ENCODE data around the gene IGF2BP1. TPM values are rescaled to one million over a fixed set of nuclear protein-coding genes. Genes with fewer than 3 reads are reported as not detected.

Gene IGF2BP1
- total RNA-seq, 4 donors from 2014 or later = not detected

DNA sequence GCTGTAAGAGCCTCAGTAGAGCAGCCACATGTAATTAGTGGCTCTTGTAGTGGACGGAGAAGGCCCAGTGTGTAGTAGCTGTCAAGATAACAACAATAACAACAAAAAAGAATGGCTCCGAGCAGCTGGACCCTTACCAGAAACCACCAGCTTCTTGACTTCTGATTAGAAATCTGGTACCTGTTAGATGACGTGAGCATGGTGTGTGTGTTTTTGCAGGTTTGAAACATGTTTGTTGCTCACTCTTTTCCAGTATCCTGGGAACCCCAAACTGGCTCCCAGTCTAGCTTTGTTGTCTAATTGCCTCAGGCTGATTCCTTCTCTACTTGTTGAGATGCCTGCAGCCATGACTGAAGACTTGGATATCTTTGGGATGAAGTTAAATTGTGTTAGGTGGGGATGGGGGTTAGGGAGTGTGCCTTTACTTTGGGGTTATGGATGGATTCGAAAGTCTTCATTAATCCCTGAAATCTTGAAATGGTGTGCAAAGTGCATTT is 21.0 kb downstream of the IGF2BP1 start:
- Histone ChIP-seq H3K4me3 (no peak overlapping the region), H3K9me3 (no peaks in the 10 kb centered on the region), H3K27ac (no peak overlapping the region), H3K4me1 (peaks cover 18% of the 10 kb centered on the region), H3K27me3 (peaks cover 53% of the 10 kb centered on the region), H3K36me3 (no peaks in the 10 kb centered on the region)
- DNase-seq (ENCODE audit: low spot score in 2 of 2) = peak in 1 of 2 donors; percentile 3
- 85% methylated on average over 4 of the region's 4 CpGs for WGBS
- TF ChIP-seq POLR2AphosphoS5 (IDR thresholded peaks at IDR 0.05) = no peak
- no peak for TF ChIP-seq POLR2A (IDR thresholded peaks at IDR 0.05)
- no peak for TF ChIP-seq EP300 (IDR thresholded peaks at IDR 0.05)
- TF ChIP-seq, protein P1, sequence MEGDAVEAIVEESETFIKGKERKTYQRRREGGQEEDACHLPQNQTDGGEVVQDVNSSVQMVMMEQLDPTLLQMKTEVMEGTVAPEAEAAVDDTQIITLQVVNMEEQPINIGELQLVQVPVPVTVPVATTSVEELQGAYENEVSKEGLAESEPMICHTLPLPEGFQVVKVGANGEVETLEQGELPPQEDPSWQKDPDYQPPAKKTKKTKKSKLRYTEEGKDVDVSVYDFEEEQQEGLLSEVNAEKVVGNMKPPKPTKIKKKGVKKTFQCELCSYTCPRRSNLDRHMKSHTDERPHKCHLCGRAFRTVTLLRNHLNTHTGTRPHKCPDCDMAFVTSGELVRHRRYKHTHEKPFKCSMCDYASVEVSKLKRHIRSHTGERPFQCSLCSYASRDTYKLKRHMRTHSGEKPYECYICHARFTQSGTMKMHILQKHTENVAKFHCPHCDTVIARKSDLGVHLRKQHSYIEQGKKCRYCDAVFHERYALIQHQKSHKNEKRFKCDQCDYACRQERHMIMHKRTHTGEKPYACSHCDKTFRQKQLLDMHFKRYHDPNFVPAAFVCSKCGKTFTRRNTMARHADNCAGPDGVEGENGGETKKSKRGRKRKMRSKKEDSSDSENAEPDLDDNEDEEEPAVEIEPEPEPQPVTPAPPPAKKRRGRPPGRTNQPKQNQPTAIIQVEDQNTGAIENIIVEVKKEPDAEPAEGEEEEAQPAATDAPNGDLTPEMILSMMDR (IDR thresholded peaks at IDR 0.05) = no peak

DNA sequence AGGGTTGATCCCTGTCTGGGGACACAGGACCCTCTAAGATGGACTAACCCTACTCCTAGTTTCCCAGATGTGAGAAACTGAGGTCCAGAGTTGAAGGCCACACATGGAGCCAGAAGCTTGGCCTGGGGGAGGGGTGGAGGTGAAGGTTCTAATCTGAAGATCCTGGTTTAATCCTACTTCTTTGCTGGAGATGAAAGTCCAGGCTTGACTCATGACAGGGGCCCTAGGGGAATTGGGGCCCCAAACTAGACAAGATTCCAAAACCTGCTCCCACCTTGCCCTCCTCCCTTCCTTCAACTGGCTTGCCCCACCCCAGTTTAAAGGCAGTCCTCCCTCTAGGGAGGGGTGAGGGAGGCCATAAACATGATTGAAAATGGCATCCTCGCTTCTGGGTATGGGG is 21.6 kb downstream of the IGF2BP1 start:
- Histone ChIP-seq H3K9me3 (no peaks in the 10 kb centered on the region), H3K36me3 (no peaks in the 10 kb centered on the region), H3K27me3 (peaks cover 47% of the 10 kb centered on the region), H3K4me3 (no peak overlapping the region), H3K4me1 (peaks cover 17% of the 10 kb centered on the region), H3K27ac (no peak overlapping the region)
- 92% methylated on average over 1 of the region's 1 CpG for WGBS
- peak in 1 of 2 donors; percentile 15 for DNase-seq (ENCODE audit: low spot score in 2 of 2)
- TF ChIP-seq EP300 (IDR thresholded peaks at IDR 0.05) (no peak), POLR2AphosphoS5 (IDR thresholded peaks at IDR 0.05) (no peak), POLR2A (IDR thresholded peaks at IDR 0.05) (no peak)
- TF ChIP-seq, protein P1 (IDR thresholded peaks at IDR 0.05) = no peak

DNA sequence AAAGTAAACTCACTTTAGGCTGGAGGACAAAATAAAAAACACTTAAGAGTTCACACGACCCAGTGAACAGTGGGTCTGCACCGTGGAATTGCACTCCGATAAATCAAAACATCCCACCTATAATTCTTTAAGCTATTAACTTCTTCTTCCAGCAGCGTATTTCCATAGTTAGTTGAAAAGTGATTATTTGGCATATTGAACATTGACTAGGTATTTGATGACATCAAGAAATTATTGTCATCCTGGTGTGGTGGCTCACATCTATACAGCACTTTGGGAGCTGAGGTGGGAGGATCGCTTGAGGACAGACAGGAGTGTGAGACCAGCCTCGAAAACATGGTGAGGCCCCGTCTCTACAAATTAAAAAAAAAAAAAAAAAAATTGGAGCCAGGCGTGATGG is 23.4 kb downstream of the IGF2BP1 start:
- 82% methylated on average over 8 of the region's 8 CpGs for WGBS
- H3K4me1 ChIP-seq = peaks cover 13% of the 10 kb centered on the region

DNA sequence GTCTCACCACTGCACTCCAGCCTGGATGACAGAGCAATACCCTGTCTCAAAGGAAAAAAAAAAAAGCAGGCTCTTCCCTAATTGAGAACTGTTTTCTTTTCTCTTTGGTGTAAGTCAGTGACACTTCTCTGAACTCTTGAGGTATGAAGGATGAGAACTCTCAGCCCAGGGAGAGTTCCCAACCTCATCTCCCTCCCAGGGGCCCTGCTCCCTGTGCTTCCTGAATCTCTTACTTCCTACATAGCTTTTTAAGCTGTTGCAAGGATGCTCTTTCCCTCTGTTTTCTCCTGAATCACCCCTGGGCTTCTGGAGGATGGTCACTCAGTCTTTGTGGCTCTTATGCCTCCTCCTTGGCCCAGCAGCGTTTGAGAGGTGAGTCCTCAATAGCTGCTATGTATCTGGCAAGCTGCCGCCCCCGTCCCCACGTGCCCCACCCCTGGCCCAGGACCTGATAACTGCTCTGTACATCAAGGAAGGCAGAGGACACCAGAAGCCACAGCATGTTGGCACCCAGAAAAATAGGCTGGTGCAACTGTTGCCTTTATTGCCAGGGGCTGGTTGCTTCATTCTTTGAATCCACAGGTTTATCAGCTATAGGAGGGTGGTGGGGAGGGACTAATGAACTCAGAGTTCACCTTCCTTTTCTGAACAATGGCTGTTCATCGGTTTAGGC is 24.0 kb downstream of the IGF2BP1 start:
- Histone ChIP-seq H3K4me3 (no peak overlapping the region), H3K4me1 (peaks cover 8% of the 10 kb centered on the region), H3K27me3 (peaks cover 30% of the 10 kb centered on the region), H3K36me3 (no peaks in the 10 kb centered on the region), H3K9me3 (no peaks in the 10 kb centered on the region), H3K27ac (no peak overlapping the region)
- WGBS = 40% methylated on average over 5 of the region's 5 CpGs
- DNase-seq (ENCODE audit: low spot score in 2 of 2) = peak in 1 of 2 donors; percentile 54
- no peak for TF ChIP-seq EP300 (IDR thresholded peaks at IDR 0.05)
- no peak for TF ChIP-seq POLR2AphosphoS5 (IDR thresholded peaks at IDR 0.05)
- TF ChIP-seq POLR2A (IDR thresholded peaks at IDR 0.05) = no peak
- TF ChIP-seq, protein P1 (IDR thresholded peaks at IDR 0.05) = no peak

More for the DNA sequence above, 23.4 kb downstream of the IGF2BP1 start:
- TF ChIP-seq POLR2AphosphoS5 (IDR thresholded peaks at IDR 0.05) (no peak), EP300 (IDR thresholded peaks at IDR 0.05) (no peak), POLR2A (IDR thresholded peaks at IDR 0.05) (no peak)
- TF ChIP-seq, protein P1 (IDR thresholded peaks at IDR 0.05) = no peak
- Histone ChIP-seq H3K27me3 (peaks cover 33% of the 10 kb centered on the region), H3K27ac (no peak overlapping the region), H3K4me3 (no peak overlapping the region), H3K9me3 (no peaks in the 10 kb centered on the region), H3K36me3 (no peaks in the 10 kb centered on the region)
- DNase-seq (ENCODE audit: low spot score in 2 of 2) = peak in 1 of 2 donors; percentile 9

DNA sequence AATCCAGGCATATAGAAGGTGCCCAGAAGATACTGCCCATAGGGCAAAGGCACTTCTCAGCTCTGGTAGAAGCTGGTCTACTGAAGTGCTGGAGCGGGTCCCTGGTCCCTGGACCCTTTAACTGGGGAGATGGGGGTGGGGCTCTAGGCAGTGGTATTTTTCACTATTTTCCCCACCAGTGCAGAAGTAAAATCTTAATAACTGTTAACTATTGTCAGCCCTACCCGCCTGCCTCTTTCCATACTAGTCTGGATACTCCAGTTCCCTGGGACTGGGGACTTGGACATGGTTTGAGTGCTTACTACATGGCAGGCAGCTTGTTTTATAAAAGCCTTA is 24.6 kb downstream of the IGF2BP1 start:
- Histone ChIP-seq H3K27me3 (peaks cover 27% of the 10 kb centered on the region), H3K4me1 (peaks cover 3% of the 10 kb centered on the region), H3K27ac (no peak overlapping the region), H3K36me3 (no peaks in the 10 kb centered on the region), H3K4me3 (no peak overlapping the region), H3K9me3 (no peaks in the 10 kb centered on the region)
- TF ChIP-seq POLR2A (IDR thresholded peaks at IDR 0.05) = no peak
- TF ChIP-seq, protein P1 (IDR thresholded peaks at IDR 0.05) = no peak
- TF ChIP-seq EP300 (IDR thresholded peaks at IDR 0.05) = no peak
- TF ChIP-seq POLR2AphosphoS5 (IDR thresholded peaks at IDR 0.05) = no peak
- peak in 1 of 2 donors; percentile 20 for DNase-seq (ENCODE audit: low spot score in 2 of 2)
- WGBS = 100% methylated on average over 2 of the region's 2 CpGs

Data from suprapubic skin (tissue), 4 donors.